Muscle layer of duodenum (tissue), 2 donors: ENCODE measurements around the gene GPRC5D.

Experiments used
- H3K27ac ChIP-seq: one replicate; pipeline ENCODE4 v1.7.0; 2013; ENCODE audit warnings: mild to moderate bottlenecking, low read length
- H3K27me3 ChIP-seq: one replicate; pipeline ENCODE4 v1.7.0; 2013; ENCODE audit warnings: low read depth, mild to moderate bottlenecking, control low read depth, low read length
- H3K36me3 ChIP-seq, 2 donors: one replicate each; pipeline ENCODE4 v1.7.0; 2013; ENCODE audit warnings: low read length in 2 of 2, control low read depth in 1 of 2, mild to moderate bottlenecking in 1 of 2; ENCODE audit not compliant: insufficient read depth in 2 of 2, control insufficient read depth in 1 of 2
- H3K4me1 ChIP-seq, 2 donors: one replicate each; pipeline ENCODE4 v1.7.0; 2013; ENCODE audit warnings: low read length in 2 of 2, mild to moderate bottlenecking in 2 of 2, control low read depth in 1 of 2, moderate library complexity in 1 of 2; ENCODE audit not compliant: insufficient read depth in 2 of 2, control insufficient read depth in 1 of 2
- H3K4me3 ChIP-seq, 2 donors: one replicate each; pipeline ENCODE4 v1.7.0; 2013; ENCODE audit warnings: low read length in 2 of 2, low read depth in 1 of 2, mild to moderate bottlenecking in 1 of 2
- H3K9me3 ChIP-seq, 2 donors: one replicate each; pipeline ENCODE4 v1.7.0; 2013; ENCODE audit warnings: low read length in 2 of 2, control low read depth in 1 of 2, mild to moderate bottlenecking in 1 of 2; ENCODE audit not compliant: control insufficient read depth in 1 of 2
- donor health status: healthy.

Gene GPRC5D

DNA sequence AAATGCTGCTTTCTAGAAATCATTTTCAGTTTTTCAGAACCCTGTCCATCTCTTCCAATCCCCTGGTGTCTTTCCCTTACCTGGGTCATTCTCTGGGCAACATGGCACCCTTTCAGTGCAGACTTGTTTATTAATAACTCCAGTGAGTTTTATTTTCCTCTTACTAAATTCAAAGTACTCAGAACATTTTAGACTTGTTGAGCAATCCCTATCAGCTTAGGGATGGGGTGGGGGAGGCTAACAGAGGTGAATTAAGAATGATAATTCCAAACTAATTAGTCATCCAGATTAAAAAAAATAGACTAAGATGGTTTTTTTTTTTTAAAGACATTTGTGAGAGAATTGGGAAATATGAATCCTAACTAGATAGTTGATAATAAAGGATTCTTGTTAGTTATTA, 49.9 kb downstream of the GPRC5D start:
- Histone ChIP-seq H3K4me3 (no peak overlapping the region), H3K9me3 (no peaks in the 10 kb centered on the region), H3K27me3 (no peaks in the 10 kb centered on the region), H3K4me1 (peaks cover 0 to 7% of the 10 kb centered on the region in 2 donors), H3K27ac (peak overlapping the region; percentile 57), H3K36me3 (peaks cover 0 to 19% of the 10 kb centered on the region in 2 donors)

DNA sequence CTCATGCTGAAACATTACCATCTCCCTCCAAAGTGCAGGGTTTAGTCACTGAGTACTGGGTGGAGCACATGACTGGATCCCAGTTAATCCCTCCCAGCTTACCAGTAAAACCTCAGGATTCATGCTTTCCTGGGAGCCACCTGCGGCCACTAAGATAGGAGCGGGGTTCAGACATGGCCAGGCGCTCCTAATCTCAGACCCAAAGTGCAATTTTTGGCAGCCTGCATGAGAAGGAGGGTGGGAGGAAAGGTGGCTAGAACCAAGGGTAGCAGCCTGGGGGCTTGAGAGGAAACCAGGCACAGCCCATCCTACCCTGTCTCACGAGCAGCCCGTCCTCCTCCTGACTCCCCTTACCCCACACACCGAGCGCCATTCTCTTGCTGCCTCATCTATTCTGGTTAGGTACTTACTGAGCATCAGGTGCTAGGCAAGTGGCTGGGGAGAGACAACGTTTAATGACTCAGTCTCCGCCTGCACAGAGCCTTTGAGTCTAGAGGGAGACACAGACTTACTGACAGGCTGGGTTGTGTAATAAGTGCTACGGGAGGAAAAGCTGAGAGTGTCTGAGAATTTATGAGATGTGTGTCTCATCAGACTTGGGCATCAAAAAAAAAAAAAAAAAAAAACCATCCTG, 50.7 kb downstream of the GPRC5D start:
- H3K4me3 ChIP-seq: no peak overlapping the region
- H3K4me1 ChIP-seq: peaks cover 0 to 7% of the 10 kb centered on the region in 2 donors
- H3K27ac ChIP-seq: peak overlapping the region; percentile 57
- peaks cover 0 to 19% of the 10 kb centered on the region in 2 donors for H3K36me3 ChIP-seq
- no peaks in the 10 kb centered on the region for H3K9me3 ChIP-seq
- H3K27me3 ChIP-seq: no peaks in the 10 kb centered on the region

DNA sequence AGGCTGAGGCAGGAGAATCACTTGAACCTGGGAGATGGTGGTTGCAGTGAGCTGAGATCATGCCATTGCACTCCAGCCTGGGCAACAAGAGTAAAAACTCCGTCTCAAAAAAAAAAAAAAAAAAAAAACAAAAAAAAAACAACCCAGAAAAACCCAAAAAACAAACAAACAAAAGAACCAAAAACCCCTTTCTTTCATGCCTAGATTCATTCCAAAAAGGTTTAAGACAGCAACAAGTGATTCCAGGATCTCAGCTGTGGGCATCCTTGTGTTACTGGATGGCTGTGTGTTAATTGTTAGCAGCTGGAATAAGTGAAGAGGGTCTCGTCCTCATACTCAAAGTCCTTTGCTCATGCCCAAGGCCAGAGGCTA, 51.2 kb downstream of the GPRC5D start:
- Histone ChIP-seq H3K27ac (peak overlapping the region; percentile 18), H3K4me1 (peaks cover 0 to 7% of the 10 kb centered on the region in 2 donors), H3K36me3 (peaks cover 0 to 19% of the 10 kb centered on the region in 2 donors)

DNA sequence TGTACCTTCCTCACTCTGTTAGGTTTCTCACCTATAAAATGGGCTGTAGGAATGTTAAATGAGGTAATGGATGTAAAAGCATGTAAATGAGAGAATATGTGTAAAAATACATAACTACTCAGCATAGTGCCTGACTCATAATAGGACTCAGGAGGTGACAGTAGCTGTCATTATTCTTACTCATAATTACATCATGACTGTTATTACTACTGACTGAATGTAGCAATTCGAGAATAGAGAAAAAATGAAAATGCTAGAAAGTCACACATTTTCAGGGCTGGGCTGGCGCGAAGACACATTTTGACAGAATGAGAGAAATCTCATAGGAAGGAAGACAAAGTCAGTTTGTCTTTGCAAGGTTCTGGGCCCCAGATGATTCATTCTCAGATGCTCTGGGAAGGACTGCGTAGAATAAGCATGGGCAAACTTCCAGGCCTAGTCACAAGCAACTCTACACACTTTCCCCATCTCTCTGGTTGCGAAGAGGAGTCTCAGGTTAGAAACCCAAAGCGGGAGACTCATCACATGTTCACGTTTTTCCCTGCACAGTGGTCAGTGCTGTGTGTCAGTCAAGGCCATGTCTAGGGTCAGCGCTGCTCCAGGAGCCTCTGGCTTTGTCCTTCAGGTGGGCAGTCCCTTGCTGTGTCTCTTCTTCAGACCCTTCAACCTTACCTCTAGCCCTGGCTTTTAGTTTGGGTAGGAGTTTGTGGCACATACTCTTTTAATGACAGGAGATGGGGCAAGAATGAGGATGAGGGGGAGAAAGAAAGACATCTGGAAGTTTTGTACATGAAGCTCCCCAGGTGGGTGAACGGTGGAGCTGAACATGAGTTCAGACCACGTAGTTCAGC, 52.2 kb downstream of the GPRC5D start:
- Histone ChIP-seq H3K27ac (peak overlapping the region; percentile 53), H3K4me3 (no peak overlapping the region), H3K4me1 (peaks cover 0 to 7% of the 10 kb centered on the region in 2 donors)

More for the DNA sequence above, 51.2 kb downstream of the GPRC5D start:
- no peaks in the 10 kb centered on the region for H3K27me3 ChIP-seq
- no peak overlapping the region for H3K4me3 ChIP-seq
- no peaks in the 10 kb centered on the region for H3K9me3 ChIP-seq

DNA sequence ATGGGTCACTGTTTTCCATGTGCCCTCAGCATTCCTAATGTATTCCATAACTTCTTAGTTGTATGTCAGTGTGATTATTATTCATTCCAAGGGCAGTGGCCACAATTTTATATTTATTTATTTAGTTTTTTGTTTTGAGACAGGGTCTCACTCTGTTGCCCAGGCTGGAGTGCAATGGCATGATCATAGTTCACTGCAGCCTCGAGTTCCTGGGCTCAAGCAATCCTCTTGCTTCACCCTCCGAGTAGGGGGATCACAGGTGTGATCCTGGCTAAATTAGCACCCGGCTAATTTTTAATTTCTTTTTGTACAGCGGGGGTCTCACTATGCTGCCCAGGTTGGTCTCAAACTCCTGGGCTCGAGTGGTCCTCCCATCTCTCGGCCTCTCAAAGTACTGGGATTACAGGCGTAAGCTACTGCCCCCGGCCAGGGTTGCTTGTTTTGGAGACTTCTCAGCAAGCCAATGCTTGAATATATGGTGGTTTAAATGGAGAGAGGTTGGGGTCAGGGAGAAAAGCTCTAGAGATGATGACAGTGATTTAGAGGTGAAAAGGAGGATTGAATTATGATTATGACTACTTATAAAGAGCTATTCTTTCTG, 53.0 kb downstream of the GPRC5D start:
- peaks cover 0 to 19% of the 10 kb centered on the region in 2 donors for H3K36me3 ChIP-seq
- no peaks in the 10 kb centered on the region for H3K27me3 ChIP-seq
- H3K9me3 ChIP-seq: no peaks in the 10 kb centered on the region
- H3K27ac ChIP-seq: no peak overlapping the region
- H3K4me1 ChIP-seq: peaks cover 0 to 7% of the 10 kb centered on the region in 2 donors
- no peak overlapping the region for H3K4me3 ChIP-seq

More for the DNA sequence above, 52.2 kb downstream of the GPRC5D start:
- no peaks in the 10 kb centered on the region for H3K27me3 ChIP-seq
- no peaks in the 10 kb centered on the region for H3K9me3 ChIP-seq
- peaks cover 0 to 19% of the 10 kb centered on the region in 2 donors for H3K36me3 ChIP-seq

DNA sequence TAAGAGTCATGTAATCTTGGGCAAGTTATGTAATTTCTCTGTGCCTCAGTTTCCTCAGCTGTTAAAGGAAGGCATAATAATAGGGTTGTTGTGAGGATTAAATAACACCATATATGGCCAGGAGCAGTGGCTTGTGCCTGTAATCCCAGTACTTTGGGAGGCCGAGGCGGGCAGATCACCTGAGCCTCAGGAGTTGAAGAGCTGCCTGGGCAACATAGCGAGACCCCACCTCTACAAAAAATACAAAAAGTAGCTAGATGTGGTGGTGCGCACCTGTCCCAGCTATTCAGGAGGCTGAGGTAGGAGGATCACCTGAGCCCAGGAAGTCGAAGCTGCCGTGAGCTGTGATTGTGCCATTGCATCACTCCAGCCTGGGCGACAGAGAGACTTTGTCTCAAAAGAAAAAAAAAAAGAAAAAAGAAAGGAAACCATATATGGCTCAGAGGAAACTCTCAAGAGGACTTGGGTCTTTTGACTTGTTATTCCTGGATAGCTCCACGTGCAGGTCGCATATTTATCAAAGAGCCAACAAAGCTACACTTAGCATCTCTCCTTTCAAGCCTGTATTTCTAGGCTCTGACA, 53.7 kb downstream of the GPRC5D start:
- Histone ChIP-seq H3K27ac (no peak overlapping the region), H3K4me1 (peaks cover 0 to 7% of the 10 kb centered on the region in 2 donors), H3K36me3 (peaks cover 0 to 19% of the 10 kb centered on the region in 2 donors), H3K4me3 (no peak overlapping the region), H3K9me3 (no peaks in the 10 kb centered on the region), H3K27me3 (no peaks in the 10 kb centered on the region)

DNA sequence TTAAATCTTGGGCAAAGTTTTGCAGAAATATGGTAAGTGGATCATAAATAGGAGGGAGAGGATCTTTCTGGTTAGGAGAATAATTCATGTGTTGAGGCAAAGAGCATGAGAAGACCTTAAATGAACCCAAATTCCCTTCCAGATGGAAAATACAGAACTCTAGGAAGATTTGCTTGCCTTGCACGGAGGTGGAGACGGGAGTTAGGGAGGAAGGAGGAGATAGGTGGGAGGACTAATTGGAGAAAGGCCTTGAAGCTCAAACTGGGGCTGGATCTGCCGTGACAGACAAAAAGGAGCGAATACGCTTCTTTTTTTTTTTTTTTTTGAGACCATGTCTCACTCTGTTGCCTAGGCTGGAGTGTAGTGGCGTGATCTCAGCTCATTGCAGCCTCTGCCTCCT, 54.7 kb downstream of the GPRC5D start:
- no peak overlapping the region for H3K4me3 ChIP-seq
- H3K27ac ChIP-seq: no peak overlapping the region
- H3K9me3 ChIP-seq: no peaks in the 10 kb centered on the region
- H3K36me3 ChIP-seq: peaks cover 0 to 19% of the 10 kb centered on the region in 2 donors
- peaks cover 0 to 7% of the 10 kb centered on the region in 2 donors for H3K4me1 ChIP-seq
- H3K27me3 ChIP-seq: no peaks in the 10 kb centered on the region

DNA sequence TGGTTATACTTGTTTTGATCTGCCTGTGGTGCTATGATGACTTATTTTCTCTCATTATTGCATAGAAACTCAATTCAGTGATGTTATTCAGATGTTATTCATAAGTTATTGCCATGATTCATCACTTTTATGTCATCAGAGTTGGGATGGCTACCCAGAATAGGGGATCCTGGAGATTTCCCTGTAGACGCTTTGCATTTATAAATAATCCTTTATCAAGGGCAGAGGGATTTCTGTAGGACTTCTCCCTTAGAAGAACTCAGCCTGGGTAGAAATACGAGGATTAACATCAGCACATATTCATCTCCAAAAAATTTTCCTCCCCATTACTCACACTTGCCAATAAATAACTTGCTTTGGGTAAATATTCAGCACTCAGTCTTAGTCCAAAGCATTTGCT, 55.7 kb downstream of the GPRC5D start:
- Histone ChIP-seq H3K9me3 (no peaks in the 10 kb centered on the region), H3K36me3 (peaks cover 0 to 14% of the 10 kb centered on the region in 2 donors), H3K4me3 (no peak overlapping the region), H3K27me3 (peaks cover 6% of the 10 kb centered on the region), H3K4me1 (peaks cover 0 to 7% of the 10 kb centered on the region in 2 donors), H3K27ac (no peak overlapping the region)

DNA sequence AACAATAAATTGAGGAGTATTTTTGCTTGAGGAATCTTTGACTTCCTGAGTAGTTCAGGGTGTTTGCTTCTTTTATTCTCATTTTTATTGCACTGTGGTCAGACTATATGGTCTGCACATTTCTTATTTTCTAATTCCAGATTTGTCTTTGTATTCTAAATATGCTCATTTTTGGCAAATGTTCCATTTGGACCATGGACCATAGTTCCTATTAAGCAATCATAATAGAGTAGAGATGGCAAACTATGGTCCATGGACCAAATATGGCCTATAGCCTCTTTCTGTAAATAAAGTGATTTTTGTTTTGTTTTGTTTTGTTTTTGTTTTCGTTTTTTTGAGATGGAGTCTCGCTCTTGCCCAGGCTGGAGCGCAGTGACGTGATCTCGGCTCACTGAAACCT, 58.5 kb downstream of the GPRC5D start:
- Histone ChIP-seq H3K4me3 (peak overlapping the region in 1 of 2 donors; percentile 74), H3K27ac (peak overlapping the region; percentile 51), H3K9me3 (no peaks in the 10 kb centered on the region), H3K36me3 (no peaks in the 10 kb centered on the region), H3K27me3 (peaks cover 8% of the 10 kb centered on the region), H3K4me1 (no peaks in the 10 kb centered on the region)

DNA sequence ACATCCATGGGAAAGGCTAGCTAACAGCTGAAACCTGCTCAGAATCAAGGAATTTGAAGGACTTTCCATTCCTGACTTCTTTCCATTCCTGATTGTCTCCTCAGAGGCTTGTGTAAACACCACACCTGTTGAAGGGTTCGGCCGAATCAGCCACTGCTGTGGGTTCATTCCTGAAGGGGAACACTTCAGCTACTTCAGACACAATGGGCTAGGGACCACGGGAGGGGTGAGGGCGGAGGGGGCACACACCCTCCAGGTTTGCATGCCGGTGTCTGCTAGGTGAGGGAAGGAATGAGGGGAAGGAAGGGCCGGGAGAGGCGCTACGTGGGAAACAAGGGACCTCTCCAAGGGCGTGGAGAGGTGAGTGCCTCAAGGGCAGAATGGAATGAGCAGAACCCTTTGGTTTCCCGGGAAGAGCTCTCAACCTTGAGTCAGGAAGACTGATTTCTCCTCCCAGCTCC, 59.3 kb downstream of the GPRC5D start:
- Histone ChIP-seq H3K9me3 (no peaks in the 10 kb centered on the region), H3K4me3 (peak overlapping the region; percentile 27 to 74), H3K27ac (peak overlapping the region; percentile 51)

DNA sequence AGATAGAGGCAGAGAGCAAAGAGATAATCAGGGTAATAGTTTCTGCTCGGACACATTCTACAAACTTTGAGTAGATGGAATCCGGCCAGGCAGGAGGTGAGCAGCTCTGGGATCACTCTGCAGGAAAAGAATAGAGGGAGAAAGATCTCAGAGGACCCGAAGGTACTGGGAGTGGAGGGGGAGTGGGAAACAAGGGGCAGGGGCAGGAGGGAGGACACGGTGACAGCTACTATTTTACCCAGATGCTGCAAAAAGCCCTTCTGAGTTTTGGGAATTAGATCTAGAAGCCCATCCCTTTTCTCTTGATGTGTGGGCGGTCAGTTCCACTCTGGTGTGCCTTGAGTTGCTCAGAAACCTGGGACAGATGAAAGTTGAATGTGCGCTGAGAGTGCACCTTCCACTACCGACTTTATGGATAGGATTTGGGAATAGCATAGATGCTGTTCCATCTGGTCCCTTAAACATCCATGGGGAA, 60.1 kb downstream of the GPRC5D start:
- Histone ChIP-seq H3K36me3 (no peaks in the 10 kb centered on the region), H3K4me3 (peak overlapping the region; percentile 67 to 74), H3K27me3 (peaks cover 11% of the 10 kb centered on the region), H3K27ac (peak overlapping the region; percentile 92), H3K4me1 (no peaks in the 10 kb centered on the region), H3K9me3 (no peaks in the 10 kb centered on the region)

More for the DNA sequence above, 59.3 kb downstream of the GPRC5D start:
- H3K27me3 ChIP-seq: peaks cover 11% of the 10 kb centered on the region
- no peaks in the 10 kb centered on the region for H3K36me3 ChIP-seq
- no peaks in the 10 kb centered on the region for H3K4me1 ChIP-seq
